Glomerular endothelial cell (primary cell): ENCODE results near the gene SNED1. TPM values are rescaled to one million over a fixed set of nuclear protein-coding genes. Genes with fewer than 3 reads are reported as not detected.

Source experiments
- DNase-seq: peaks from one replicate; pipeline ENCODE4 v3.0.0-alpha.2; 2011; ENCODE audit warnings: low read depth, low spot score; ENCODE audit errors: extremely low read depth
- total RNA-seq: library from RNA; depleted of rRNA; stranded (reverse); fragments of >200 nt; gene quantifications from 2 replicates; pipeline ENCODE4 v1.2.3, GENCODE V29; 2015

SNED1 gene
- total RNA-seq: 27.7 and 41.3 TPM in 2 replicates

DNA sequence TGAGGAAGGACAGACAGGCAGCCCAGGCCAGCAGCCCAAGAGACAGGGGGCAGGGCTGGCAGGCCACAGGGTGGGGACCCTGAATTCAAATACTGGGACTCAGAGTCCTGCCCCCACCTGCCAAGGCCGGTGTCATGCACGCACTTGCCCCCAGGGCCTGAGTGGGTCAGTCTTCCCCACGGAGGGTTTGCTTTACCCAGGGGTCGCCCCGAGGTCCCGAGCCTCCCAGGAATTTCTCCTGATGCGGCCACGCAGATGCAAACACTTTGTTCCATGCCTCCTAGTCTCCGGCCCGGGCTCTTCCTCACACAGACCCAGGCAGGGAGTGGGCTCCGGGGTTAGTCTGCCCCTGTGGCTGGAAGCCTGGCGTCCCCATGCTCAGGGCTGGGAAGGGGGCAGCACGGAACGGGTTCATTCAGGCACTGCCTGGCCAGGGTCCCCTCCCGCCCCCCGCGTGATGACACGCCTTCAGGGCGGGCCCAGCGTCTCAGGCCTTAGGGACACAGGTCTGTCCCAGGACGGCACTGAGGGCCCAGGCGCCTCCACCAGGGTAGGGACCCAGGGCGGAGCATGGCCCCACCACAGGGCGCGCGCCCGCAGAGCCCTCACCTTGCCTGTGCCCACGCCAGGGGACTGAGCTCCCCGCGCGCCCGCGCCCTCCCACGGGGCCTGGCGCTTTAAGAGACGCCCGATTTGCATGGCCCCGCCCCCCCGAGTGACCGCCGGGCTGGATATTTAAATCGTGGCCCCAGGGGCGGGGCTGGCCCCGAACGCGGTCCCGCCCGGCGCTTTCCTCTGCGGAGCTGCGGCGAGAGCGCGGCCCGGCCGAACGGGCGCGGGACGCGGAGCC, at the start of gene SNED1:
SNED1 (plus strand) TSS at position 763 of the 850 bp plus-strand sequence. CDS start 220 bp downstream, outside the sequence.
- DNase-seq: no peak

DNA sequence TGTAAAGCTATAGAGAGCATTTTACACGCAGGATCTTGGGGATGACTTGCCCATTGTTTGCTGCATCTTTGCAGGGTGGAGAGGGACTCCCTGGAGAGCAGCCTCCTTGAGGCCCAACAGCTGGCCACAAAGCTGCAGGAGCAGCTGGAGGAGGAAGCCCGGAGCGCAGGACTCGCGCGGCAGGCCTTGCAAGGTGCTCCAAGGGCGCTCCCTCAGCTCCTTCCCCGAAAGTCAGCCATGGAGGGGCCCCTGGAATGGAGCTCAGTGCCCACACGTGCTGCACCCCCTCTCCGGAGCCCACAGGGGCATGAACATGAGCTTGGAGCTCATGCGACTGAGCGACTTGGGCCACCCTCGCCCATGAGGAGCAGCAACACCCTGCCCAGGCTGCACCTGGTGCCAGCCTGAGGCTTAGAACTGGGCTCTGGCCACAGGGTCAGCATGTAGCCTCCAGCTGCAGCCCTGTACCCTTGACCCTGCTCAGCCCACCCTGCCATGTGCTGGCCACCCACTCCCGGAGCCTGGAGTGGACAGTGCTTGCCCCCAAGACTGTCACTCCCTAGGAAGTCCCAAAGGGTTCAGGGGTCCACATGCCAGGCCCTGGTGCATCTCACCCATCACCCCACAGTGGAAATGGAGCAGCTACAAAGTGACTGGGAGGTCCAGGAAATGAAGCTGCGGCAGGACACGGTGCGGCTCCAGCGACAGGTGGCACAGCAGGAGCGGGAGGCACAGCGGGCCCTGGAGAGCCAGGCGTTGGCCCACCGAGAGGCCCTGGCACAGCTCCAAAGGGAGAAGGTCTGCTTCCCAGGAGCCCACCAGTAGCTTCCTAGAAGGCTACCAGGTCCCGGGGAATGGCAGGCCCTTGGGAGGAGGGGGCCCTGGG, 49.3 kb upstream of the SNED1 start:
- DNase-seq: no peak

DNA sequence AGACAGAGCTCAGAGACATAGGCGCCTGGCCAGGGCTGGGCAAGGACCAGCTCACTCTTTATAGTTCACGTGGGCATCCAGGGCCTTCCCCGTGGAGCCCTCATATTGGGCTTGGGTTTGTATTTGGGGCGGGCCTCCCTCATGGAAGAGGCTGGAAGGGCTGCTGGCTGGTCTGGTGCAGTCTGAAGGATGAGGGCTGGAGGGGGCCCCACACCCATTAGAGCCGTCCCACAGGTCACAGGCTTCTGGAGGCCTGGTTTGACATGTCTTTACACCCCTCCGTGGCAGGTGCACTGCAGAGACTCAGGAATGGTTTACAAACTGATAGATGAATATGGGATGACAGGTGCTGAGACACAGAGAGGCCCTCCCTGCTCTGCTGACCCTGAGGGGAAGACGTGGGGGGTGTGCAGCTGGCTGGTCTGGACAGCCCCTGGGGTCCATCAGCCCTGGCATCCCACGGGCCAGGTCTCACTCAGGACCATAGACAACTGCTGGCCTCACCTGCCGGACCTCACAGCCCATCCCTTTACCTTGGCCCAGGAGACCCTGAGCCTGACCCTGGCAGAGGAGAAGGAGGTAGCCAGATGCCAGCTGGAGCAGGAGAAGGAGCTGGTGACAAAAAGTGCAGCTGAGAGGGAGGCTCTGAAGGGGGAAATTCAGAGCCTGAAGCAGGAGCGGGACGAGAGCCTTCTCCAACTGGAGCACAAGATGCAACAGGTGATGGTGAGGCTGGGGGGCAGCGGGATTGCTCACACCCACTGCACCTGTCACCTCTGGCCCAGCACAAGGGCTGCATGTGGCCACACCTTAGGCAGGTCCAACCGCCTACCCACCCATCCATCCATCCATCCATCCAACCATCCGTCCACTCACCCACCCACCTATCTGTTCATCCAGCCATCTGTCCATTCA, 48.4 kb upstream of the SNED1 start:
- no peak for DNase-seq

DNA sequence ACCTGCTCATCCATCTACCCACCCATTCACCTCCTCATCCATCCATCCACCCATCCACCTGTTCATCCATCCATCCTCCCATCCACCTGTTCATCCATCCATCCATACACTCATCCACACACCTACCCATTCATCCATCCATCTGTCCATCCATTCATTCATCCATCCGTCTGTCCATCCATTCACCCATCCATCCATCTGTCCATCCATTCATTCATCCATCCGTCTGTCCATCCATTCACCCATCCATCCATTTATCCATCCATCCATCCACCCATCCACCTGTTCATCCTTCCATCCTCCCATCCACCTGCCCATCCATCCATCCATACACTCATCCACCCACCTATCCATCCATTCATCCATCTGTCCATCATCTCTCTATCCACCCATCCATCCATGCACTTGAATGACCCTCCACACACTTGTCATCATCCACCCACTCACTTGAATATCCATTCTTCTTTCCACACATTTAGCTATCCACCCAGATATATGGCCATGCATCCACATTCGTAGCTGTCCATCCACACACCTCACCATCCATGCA, 47.3 kb upstream of the SNED1 start:
- DNase-seq: no peak

DNA sequence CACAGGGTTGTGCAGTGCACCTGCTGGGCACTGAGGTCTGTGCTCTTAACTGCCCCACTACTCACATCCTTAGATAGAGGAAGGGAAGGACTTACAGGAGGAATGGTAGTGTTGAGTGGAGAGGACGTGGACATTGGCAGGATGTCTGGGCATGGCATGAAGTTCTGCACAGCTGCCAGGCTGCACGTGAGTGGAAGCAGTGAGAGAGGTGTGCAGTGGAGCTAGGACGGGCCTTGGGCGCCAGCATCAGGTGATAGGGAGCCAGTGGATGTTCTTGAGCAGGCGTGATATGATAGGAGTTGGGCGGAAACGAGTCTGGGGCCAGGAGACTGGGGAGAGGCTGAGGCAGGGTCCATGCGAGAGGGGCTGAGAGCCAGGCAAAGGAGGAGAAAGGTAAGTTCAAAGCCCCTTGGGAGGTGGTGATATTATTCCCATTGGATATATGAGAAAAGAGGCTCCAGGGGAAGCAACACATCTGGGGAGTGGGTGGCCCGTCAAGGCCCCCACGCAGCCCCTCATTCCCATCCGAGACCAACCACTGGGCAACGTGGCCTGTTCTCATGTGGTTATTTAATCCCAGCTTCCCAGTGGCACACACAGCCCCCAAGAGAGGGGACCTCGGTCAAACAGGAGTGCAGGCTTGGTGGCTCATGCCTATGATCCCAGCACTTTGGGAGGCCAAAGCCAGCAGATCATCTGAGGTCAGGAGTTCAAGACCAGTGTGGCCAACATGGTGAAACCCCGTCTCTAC, 45.7 kb upstream of the SNED1 start:
- no peak for DNase-seq

DNA sequence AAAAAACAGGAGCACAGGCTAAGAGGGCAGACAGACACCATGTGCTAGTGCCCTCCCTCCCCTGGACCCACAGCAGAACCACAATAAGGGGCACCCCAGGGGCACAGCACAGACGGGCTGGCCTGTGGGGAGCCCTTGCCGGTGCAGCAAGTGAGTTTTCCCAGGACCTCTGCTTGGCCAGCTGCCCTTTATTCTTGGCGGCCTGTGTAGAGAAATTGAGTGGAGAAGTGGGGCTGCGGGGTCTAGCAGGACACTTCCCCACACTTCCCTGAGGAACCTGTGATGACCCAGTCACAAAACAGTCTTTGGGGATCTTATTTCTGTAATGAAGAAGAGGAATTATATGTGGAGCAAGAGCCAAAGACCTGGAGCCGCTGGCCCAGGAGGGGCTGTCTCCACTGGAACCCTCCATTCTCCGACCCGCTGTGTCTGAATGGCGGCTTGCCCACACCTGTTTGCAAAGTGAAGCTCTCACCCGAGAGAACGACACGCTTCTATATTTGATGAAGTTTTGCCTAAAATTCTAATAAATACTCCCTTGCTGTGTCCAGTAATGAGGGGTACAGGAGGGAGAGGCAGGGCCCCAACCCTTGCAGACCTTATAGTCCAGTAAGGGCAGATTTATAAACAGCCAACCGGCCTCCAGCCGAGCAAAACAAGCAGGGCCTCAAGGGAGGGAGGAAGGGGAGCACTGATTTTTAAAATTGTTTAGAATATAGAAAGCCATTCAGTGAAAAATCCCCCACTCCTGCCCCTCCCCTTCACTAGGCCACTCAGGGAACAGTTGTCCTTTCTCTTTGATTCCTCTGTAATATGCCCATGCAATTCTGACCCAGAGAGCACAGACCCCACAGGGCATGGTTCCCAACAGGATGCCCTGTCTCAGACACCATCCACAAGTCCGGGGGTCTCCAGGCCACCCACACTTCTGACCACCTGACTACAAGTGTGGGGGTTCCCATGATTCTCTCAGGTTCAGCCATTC, 44.7 kb upstream of the SNED1 start:
- DNase-seq: no peak

DNA sequence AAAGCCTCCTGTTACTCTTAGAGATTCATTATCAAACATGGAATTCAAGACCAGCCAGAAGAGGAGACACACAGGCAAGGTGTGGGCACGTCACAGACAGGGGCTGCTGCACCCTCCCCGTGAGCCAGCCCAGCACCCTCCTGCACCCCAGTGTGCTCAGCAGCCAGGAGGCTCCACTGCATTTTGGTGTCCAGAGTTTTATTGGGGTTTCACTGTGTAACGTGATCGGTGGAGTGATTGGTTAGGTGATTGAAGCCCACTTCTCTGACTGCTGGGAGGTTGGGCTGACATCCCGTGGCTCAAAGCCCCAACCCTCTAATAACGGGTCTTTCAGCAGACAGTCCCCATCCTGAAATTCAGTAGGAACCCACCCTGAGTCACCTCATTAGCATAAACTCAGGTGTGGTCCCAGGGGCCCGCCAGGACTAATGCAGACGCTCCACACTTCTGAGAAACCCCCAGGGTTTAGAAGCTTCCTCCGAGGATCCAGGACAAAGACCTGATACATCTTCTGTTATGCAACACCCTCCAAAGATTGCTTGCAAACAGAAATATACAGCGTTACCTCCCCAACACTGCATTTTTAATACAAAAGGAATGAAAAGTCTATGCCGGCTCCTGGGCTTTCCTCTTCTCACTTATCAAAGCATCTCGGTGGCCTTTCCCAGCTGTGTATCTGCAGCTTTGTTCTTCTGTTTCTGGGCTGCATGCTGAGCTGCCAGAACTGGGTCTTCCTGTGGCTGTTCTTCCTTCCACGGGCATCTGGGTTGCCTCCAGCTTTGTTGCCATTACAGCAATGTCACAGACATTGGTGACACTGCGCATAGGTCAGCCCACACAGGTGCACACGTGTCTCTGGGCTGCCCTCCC, 43.7 kb upstream of the SNED1 start:
- DNase-seq: no peak

DNA sequence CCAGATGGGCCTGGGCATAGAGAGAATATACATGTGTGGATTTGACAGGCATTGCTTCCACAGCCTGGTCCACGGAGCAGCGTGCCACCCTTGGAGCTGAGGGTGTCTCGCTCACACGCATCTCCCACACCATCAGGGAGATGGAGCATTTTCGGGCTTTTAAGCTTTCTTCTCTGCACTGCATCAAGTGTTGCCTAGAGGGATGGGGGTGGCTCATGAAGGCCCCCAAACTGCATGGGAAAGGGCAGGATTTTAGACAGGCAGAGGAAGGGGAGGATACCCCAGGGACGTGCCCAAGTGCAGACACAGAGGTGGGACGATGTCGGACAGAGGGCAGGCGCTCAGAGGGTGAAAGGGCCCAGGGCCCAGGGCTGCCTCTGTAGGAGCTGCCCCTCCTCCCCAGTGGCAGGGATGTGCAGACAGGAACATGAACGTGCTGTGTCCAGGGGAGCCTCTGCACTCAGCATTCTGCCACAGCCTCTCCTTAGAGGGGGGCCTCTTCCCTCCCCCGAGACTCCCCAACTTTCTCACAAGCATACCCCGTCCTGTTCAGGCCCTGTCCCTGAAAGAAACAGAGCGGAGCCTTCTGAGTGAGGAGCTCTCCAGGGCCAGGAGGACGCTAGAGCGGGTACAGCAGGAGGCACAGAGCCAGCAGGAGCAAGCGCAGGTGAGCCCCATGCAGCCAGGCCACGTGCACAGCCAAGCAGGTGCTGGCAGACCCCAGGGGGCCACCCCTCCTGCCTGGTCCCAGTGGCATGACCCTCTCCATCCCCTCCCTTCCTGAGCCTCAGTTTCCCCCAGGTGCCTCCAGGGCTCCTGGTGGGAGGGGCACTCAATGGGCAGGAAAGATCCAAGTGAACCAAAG, 42.9 kb upstream of the SNED1 start:
- DNase-seq: no peak

DNA sequence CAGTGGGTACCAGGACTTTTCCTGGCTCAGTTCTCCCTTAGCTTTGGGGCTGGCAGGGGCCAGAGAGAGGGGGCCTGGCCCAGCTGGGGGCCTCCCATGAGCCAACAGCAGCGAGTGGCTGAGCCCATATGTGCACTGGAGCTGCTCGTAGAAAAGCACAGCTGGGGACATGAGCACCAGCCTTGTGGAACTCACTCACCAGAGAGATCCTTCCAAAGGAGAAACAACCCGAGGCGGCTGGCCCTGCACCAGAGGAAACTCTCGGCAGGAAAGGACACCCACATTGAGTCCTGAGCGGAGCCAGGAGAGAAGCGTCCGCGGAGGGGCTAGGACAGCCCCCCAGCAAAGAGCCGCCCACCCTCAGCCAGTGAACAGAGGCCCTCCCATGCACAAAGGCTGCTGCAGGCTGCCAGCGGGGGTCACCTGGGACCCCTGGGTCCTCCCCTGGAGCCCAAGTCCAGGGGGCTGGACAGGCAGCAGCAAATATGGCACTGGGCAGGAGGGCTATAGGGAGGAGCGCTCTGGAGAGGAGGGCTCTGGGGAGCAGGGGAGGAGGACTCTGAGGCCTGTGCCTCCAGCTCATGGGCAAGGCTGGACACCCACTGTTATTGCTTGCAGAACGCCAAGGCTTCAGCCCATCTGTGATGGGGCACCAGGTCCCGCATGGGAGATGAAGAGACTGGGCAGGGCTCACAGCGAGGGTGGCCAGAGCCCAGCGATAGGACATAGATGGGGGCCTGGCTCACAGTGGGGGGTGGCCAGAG, 42.1 kb upstream of the SNED1 start:
- no peak for DNase-seq

DNA sequence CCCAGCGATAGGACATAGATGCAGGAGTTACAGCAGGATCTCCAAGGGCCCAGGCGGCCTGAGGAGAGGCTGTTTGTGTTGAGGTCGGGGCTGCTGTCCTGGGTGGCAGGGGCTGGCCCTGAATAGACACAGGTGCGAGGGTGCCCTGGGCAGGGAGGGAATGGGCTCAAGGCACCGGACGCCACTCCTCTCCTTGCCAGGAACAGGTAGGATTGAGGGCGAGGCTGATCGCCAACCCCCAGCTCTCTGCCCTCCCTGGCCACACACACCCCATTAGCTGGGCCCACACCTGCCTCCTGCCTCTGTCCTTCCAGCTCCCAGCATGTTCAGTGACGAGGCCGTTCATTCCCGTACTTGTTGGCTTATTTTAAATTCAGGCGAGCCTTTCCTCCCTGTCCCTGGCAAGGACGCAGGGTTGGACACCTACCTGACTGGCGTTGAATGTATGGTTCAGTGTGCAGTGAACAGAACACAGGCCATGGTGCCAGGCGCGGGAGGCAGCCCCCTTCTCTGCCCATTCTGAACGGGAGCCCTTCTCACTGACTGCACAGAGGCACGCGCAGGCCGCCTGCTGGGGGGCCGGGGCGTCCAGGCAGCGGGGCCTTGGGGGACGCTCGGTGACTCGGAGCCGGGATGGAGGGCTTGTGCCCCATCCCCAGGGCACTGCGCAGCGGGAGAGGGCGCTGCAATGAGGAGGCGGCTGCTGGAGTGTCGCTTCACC, 41.3 kb upstream of the SNED1 start:
- no peak for DNase-seq

DNA sequence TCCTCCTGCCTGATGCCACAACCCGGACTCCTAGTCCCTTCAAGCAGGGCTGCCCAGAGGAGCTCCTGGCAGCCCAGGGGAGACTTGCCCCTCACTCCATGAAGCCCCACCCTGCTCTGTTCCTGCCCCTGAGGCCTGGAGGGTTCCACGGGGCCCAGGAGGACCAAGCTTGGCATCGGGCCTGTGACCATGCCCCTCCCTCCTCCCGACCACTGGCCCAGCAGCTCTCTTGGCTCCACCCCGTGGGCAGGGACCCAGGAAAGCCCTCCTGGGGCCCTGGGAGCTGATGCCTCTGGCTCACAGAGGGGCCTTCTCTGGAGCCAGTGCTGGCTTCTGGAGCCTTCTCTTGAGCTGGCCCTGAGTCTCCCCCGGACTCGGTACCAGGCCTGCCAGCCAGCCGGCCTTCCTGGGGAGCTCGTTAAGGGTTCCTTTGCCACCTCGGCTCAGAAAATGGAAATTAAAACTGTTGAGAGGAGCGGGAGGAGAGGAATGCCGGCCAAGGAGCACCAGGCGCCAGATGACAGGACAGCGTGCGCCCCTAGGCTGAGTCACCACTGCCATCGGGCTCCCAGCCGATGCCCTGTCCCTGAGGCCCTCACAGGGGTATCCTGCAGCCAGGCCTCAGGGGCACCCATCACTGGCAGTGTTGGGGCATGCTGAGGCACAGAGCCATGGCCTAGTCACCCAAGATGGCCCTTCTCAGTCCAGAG, 40.6 kb upstream of the SNED1 start:
- DNase-seq: no peak

DNA sequence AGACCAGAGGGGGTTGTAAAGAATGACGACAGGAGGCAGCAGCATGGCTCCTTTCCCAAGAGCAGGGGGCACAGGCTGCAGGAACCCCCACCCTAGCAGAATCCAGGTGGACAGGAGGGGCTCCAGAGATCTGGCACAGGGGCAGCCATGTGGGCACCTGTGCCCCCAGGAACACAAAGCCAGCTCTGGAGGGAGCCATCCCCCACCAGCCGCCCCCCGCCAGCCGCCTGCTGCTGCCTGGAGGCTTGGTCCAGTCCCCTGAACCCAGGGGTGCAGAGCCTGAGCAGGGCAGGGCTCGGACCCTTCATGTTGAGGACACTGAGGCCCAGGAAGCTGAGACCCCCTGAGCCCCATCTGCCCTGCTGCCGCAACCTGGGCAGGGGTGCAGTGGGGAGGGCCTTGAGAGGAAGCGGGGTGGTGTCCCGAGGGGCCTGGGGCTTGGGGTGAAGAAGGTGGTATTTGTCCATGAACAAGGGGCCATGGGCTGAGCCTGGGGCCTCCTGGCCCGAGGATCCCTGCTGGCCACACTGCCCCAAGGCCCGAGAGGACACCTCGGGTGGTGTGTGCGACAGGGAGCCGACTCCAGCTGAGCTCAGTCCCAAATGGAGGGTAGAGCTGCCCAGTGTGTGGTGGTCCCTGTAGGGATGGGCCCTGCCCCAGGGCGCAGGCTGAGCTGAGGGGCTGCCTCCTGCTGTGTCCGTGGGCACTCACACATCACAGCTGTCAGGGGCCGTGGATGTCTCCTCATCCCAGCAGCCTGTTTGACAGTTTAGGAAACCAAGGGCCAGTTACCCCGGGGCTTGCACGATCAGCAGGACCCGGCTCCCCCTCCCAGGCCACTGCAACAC, 39.8 kb upstream of the SNED1 start:
- DNase-seq: no peak

DNA sequence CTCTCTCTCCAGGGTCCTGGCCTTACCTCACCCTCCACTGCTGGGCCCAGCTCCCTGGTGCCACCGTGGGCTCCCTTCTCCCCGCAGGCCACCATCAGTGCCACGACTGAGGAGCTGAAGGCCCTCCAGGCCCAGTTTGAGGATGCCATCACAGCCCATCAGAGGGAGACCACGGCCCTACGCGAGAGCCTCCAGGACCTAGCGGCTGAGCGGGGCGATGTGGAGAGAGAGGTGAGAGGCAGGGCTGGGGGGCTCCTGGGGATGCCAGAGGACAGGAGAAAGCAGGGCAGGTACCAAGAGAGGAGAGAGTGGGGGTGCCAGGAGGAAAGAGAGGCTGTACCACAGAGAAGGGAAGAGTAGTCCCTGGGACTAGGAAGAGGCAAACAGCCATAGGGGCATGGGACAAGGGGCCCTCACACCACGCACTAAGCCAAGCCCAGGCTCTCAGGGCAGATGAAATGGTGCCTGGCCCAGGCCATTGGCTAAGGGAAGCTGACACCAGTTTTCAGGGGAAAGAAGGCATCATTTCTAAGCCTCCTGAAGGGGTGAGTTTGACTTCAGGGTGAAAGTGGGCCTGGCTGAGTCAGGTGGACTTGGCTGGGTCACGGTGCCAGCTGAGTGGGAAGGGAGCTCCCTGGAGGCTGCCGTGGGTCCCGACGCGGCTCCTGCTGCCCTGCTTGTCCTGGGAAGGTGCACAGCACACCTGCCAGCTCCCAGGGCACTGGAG, 39.0 kb upstream of the SNED1 start:
- no peak for DNase-seq
